Measurements from ENCODE around the gene CNIH1.

DNA sequence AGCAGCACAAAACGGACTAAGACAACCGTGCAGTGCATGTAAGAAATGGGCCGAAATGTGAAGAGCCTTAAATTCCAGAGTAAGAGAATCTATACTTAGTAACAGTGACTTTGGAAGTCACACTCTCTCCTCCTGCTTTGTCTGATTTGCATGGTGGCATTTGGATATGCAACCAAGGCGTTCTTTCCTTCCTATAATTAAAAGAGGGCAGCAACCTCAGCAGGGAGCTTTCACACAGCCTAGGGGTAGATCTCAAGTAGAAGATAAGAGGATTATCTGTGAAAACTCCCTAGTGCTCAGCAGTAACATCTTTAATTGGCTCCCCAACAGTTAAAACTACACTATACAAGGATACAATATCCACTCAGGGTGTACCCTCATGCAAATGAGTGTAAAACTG lies 31.1 kb upstream of the CNIH1 start:
- TF ChIP-seq, protein P1, sequence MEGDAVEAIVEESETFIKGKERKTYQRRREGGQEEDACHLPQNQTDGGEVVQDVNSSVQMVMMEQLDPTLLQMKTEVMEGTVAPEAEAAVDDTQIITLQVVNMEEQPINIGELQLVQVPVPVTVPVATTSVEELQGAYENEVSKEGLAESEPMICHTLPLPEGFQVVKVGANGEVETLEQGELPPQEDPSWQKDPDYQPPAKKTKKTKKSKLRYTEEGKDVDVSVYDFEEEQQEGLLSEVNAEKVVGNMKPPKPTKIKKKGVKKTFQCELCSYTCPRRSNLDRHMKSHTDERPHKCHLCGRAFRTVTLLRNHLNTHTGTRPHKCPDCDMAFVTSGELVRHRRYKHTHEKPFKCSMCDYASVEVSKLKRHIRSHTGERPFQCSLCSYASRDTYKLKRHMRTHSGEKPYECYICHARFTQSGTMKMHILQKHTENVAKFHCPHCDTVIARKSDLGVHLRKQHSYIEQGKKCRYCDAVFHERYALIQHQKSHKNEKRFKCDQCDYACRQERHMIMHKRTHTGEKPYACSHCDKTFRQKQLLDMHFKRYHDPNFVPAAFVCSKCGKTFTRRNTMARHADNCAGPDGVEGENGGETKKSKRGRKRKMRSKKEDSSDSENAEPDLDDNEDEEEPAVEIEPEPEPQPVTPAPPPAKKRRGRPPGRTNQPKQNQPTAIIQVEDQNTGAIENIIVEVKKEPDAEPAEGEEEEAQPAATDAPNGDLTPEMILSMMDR (IDR thresholded peaks at IDR 0.05), result no peak
- TF ChIP-seq, protein P2, sequence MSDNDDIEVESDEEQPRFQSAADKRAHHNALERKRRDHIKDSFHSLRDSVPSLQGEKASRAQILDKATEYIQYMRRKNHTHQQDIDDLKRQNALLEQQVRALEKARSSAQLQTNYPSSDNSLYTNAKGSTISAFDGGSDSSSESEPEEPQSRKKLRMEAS (IDR thresholded peaks at IDR 0.05; ENCODE audit: low read depth), result no peak
- TF ChIP-seq RFX5 (IDR thresholded peaks at IDR 0.05; ENCODE audit: low read length), result no peak
- no peak for TF ChIP-seq JUND (IDR thresholded peaks at IDR 0.05)
- TF ChIP-seq MXI1 (IDR thresholded peaks at IDR 0.05; ENCODE audit: low read depth, low read length), result no peak
- TF ChIP-seq SMC3 (IDR thresholded peaks at IDR 0.05; ENCODE audit: low read depth, low read length), result no peak
- no peak for TF ChIP-seq EP300 (IDR thresholded peaks at IDR 0.05; ENCODE audit: borderline replicate concordance in 1 of 2, low read depth in 1 of 2, low read length in 1 of 2)
- no peak for TF ChIP-seq POLR2AphosphoS5 (IDR thresholded peaks at IDR 0.05; ENCODE audit: low read depth, low read length)
- no peak for TF ChIP-seq MEF2A (IDR thresholded peaks at IDR 0.05; ENCODE audit: borderline replicate concordance, low read depth)
- no peak for TF ChIP-seq NRF1 (IDR thresholded peaks at IDR 0.05; ENCODE audit: low read depth, low read length)
- no peak for TF ChIP-seq TAF1 (IDR thresholded peaks at IDR 0.05; ENCODE audit: borderline replicate concordance, low read depth, low read length)
- no peak for TF ChIP-seq TEAD4 (IDR thresholded peaks at IDR 0.05; ENCODE audit: borderline replicate concordance, insufficient read depth)
- TF ChIP-seq, protein P3, sequence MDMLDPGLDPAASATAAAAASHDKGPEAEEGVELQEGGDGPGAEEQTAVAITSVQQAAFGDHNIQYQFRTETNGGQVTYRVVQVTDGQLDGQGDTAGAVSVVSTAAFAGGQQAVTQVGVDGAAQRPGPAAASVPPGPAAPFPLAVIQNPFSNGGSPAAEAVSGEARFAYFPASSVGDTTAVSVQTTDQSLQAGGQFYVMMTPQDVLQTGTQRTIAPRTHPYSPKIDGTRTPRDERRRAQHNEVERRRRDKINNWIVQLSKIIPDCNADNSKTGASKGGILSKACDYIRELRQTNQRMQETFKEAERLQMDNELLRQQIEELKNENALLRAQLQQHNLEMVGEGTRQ (IDR thresholded peaks at IDR 0.05; ENCODE audit: borderline replicate concordance, low read depth, low read length), result no peak
